GM18870 (cell line): ENCODE measurements around the gene CCDC32.
"Not testable (repeated sequence)": the region's sequence is repeated elsewhere in the genome, so short reads cannot be mapped to it uniquely, and the experiment has no call there.

ENCODE experiments used
- ATAC-seq: cut with Tn5 transposase; IDR thresholded peaks from one replicate; pipeline ENCODE4 v1.9.1; 2021; ENCODE audit warnings: moderate library complexity; ENCODE audit not compliant: unreplicated experiment

CCDC32 gene, protein sequence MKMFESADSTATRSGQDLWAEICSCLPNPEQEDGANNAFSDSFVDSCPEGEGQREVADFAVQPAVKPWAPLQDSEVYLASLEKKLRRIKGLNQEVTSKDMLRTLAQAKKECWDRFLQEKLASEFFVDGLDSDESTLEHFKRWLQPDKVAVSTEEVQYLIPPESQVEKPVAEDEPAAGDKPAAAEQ

DNA sequence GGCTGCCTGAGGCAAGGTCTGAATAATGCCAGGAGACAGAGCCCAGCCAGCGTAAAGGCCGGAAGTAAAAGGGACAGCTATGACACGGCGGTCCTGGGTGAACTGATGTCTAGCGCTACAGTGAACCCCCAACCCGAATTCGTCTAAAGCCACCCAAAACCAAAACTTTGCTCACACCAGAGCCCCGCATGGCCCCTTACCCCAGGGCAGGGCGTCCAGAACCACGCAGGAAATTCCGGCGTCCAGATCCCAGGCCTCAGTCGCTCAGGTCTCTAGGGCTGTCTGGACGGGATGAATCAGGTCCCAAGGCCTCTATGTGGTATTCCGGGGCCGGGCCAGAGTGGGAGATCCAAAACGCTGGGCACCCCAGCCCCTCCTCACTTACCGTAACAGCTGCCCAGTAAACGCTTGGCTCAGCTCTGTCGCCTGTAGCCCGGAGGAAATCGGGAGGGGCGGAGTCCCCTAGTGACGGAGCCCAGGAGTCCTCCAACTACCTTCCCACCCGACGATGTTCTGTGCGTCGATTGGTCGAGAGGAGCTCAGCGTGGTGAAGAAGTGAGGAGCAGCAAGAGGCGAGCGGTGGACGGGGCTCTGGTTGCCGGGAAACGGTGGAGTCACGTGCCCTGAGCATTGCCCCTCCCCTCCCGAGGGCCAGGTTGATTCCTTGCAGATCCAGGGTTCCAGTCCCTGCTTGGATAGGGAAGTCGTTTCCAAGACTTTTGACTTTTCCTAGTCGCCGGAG is at the start of gene CCDC32:
CCDC32 (minus strand) TSS at position 452 of the 742 bp plus-strand sequence. CDS start 2,027 bp downstream, outside the sequence.
- ATAC-seq, result peak; percentile 89

DNA sequence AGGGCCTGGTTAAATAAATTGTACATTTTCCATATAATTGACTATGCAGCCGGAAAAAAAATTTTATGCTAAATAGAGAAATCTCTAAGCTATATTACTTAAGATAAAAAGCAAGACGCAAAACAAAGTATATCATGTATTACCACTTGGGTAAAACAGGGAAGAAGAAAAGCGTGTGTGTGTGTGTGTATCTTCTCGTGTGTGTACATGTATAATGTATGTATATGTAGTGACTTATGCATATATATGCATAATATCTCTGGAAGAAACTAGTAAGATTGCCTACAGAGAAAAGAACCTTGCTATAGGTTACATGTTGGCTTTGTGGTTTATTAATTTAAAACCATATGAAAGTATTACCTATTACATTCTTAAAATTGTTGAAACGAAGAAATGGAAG is 48.2 kb upstream of the CCDC32 start:
- no peak for ATAC-seq

DNA sequence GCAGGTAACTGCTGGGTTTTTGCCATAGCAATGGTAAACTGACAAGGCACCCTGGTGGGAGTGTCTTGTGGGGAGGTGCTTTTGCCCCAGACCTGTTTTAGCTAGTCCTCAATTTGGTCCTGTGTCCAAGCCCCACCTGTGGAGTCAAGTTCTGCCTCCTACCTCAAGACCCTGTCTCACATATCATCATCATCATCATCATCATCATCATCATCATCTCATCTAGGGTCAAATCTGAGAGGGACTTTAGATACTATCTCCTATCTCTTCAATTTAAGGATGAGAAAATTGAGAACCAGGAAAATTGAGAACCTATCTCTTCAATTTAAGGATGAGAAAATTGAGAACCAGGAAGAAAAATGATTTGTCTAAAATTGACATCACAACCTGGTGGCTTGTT is 39.1 kb upstream of the CCDC32 start:
- ATAC-seq, result no peak

DNA sequence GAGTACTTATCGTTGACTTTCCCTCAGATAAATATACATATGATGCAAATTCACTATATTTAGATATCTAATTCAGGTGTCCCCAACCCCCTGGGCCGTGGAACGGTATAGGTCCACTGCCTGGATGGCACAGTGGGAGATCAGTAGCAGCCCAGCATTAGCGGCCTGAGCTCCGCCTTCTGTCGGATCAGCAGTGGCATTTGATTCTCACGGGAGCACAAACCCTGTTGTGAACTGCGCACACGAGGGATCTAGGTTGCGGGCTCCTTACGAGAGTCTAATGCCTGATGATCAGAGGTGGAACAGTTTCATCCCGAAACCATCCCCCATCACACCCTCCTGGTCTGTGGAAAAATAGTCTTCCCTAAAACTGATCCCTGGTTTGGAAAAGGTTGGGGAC is 36.1 kb upstream of the CCDC32 start:
- no peak for ATAC-seq

DNA sequence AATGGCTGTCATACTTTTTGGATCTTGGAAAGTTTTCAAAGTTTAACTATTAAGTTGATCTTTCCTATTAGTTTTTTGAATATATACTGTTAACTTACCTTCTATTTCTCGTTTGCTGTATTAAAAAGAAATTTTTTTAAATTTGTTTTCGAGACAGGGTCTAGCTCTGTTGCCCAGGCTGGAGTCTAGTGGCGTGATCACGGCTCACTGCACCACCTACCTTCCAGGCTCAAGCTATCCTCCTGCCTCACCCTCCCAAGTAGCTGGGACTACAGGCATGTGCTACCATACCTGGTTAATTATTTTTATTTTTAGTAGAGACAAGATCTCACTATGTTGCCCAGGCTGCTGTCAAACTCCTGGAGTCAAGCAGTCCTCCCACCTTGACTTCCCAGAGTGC is 33.8 kb upstream of the CCDC32 start:
- no peak for ATAC-seq

DNA sequence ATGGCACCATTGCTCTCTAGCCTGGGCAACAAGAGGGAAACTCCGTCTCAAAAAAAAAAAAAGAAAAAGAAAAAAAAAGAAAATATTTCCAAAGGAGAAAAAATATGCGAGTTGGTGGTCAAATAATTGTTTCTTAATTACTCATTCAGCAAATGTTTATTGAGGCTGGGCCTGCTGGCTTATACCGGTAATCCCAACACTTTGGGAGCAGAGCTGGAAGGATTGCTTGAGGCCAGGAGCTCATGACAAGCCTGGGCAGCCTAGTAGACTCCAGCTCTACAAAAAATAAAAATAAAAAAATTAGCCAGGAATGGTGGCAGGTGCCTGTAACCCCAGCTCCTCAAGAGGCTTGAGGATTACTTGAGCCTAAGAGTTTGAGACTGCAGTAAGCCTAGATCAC is 33.3 kb upstream of the CCDC32 start:
- no peak for ATAC-seq

DNA sequence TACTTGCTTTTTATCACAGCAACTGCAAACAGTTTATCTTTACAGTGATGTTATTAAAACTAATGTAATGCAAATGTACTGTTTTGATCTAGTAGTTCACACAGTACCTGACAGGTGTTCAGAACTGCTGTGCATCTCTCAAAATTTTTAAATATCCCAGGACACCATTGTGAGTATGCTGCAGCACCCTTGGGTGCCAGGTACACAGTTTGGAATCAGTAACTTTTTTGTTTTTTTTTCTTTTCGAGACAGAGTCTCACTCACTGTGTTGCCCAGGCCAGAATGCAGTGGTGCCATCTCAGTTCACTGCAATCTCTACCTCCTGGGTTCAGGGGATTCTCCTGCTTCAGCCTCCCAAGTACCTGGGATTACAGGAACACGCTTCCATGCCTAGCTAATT is 32.2 kb upstream of the CCDC32 start:
- ATAC-seq, result no peak

DNA sequence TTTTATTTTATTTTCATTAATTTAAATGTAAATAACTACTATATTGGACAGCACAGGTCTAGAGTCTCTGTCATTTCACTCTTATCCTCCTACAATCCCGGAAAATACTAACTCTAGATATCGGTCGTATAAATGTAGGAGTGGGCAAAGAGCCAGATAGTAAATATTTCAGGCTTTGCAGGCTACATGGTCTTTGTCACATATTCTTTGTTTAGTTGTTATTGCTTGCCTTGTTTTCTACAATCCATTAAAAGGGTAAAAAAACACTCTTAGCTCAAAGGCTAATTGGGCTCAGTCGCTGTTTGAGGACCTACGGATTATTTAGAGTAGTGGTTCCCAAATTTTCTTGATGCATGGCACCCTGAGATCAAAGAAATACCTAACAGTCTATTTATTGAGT is 30.9 kb upstream of the CCDC32 start:
- no peak for ATAC-seq

DNA sequence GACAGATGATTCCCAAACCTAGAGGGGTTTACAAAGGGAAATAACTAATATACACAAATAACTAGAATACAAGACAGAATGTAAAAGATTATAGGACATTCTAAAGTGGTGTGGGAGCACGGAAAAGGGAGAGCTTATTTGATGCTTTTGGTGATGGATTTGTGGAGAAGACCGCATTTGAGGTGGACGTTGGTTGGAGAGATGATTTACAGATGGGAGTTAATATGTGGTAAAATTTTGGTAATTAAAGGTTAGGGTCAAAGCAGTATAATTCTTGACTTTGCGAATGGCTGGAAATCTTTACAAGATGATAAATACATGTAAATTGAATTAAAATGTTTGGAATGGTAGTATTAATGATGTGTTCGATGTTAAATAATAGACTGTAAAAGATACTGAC is 30.4 kb upstream of the CCDC32 start:
- no peak for ATAC-seq

DNA sequence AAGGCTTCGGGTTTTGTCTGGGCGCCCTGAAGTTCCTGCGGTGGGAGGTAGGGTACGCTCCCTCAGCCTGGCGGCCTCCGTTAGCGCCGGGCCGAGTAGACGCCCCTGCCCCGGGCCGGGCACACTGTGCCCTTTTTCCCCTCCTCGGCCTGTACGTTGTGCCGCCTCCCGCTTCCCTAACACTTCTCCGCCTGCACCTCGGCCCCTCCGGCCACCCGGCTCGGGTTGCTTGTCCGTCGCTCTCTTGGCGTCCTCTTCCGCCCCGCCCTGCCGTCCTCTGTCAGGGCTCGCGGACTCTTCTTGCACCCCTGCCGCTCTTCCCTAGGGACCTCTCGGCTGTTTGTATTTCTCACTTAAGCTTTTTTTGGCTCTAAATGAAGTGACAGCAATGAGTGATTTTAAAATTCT is 29.6 kb upstream of the CCDC32 start:
- peak; percentile 20 for ATAC-seq

DNA sequence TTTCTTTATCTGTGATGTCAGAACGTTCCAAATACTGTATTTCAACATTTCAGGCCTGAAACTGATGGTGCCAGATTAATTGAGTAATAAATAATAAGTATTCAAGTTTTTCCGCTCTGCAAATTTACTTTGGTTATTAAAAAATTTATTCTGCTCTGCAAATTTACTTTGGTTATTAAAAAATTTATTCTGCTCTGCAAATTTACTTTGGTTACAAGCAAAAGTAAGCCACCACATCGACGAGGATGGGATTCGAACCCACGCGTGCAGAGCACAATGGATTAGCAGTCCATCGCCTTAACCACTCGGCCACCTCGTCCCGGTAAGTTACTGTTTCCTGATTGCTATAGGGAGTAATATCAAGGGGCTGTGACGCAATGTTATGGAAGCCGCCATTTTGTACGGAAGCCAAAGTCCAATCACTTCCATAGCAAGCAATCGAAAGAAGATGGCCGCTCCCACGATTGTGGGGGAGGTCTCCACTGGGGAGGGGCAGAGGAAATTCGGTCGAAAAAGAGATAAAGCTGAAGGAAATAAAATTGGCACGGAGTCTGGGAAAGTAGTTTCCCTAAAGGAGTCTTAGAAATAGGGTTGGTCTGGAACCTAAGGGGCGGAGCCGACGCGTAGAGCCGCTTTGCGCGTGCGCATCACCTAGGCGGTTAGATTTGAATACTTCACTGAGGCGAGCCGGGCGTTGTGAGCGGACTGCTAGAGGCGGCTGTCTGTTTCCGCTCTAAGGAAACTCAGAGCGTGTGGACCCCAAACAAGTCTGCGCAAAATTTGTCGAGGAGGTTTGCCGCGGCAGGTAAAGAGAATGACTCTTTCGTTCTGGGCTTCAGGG is 29.0 kb upstream of the CCDC32 start, which contains the start of gene KNL1:
KNL1 (plus strand) TSS at position 662 of the 841 bp plus-strand sequence. CDS start 8,683 bp downstream, outside the sequence.
- peak; percentile 71 for ATAC-seq

DNA sequence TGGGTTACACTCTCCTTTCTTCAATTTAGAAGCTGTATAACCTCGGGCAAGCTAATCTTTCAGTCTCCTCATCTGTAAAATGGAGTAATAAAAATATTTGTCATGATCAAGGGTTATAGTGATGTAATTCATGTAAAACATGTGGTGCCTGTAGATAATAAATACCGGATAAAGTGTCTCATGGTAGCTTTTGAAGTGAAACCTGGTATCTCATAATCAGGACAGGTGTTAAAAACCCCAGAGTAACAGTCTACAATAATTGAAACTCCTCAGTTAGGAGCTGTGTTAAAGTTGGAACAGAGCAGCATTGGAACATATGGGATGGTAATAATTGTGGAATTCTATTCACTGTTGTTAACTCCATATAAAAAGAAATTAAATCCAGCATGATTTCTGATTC is 28.3 kb upstream of the CCDC32 start:
- no peak for ATAC-seq

DNA sequence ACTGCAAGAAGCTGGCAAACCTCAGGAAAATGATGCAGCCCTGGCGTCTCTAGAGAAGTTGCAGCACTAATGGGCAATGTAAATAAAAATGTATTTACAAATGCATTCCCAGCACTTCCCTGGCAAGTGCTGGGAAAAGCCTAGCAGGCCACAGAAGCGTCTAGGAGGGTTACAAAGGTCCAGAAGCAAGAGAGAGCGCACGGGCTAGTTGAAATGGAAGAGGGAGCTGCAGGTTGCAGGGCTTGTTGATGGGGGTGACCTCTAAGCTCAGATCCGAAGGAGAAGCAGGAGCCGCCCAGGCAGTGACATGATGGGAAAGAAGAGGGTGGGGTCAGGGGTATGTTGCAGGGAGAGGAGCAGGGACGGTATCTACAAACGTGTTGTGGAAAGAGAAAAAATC is 26.5 kb upstream of the CCDC32 start:
- ATAC-seq, result no peak

DNA sequence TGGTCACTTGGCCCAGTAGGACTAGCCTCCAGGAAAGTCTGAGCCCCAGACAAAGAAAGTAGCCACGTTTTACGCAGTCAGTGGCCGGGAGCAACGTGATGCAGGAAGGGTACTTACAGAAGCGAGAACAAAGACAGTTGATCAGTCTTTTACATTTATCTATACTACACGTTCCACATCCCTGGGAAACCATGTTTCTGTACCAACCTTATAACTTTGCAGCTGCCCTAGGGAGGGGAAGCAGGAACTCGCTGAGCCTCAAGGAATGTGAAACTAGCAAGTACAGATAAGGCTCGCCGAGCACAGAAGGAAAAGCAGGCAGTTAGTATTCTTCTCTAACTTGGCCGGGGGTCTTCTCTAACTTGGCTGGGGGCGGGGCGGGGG is 25.8 kb upstream of the CCDC32 start:
- no peak for ATAC-seq

DNA sequence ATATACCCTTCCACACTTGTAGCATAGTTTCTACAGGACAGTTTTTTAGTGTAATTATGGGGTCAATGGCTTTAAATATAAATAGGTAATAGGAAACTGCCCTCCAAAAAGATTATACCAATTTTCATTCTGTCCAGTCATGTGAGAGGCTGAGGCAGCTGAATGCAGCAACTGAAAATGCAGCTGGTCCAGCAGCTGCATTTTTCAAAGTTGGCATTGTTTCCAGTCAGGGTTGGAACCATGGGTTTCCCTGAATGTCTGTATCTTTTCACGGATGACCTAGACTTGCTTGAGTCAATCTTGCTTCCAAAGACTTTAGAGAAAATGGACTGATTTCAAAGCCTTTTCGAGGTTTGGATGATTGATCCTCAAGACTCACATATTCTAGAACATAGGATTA is 19.3 kb upstream of the CCDC32 start:
- no peak for ATAC-seq

DNA sequence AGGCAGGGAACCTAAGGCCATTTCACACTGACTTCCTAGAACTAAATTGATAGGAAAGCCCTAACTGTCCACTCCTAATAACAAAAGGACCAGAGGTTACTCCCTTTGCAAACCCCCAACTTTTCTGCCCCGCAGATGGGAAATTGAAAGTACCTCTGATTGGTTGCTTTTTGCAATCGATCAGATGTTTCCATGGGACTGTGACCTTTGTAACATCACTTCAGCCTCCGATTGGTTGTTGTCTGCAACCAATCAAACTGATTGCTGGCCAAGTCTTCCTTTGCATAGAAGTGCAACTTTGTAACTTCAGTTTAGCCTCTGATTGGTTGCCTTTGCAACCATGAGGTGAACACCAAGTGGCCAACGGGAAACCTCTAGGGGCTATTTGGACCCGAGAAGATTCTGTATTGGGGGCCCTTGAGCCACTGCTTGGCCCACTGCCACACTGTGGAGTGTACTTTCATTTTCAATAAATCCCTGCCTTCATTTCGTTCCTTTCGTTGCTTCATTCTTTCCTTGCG is 17.9 kb upstream of the CCDC32 start:
- no peak for ATAC-seq

DNA sequence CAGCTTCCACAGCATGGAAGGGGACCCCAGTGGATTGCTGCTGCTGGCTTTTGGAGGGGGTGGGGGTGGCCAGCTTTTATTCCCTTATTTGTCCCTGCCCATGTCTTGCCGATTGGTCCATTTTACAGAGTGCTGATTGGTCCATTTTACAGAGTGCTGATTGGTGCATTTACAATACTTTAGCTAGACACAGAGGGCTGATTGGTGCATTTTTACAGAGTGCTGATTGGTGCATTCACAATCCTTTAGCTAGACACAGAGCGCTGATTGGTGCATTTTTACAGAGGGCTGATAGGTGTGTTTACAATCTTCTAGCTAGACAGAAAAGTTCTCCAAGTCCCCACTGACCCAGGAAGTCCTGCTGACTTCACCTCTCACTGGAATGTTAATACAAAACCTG is 17.0 kb upstream of the CCDC32 start:
- ATAC-seq, result not testable (repeated sequence)

DNA sequence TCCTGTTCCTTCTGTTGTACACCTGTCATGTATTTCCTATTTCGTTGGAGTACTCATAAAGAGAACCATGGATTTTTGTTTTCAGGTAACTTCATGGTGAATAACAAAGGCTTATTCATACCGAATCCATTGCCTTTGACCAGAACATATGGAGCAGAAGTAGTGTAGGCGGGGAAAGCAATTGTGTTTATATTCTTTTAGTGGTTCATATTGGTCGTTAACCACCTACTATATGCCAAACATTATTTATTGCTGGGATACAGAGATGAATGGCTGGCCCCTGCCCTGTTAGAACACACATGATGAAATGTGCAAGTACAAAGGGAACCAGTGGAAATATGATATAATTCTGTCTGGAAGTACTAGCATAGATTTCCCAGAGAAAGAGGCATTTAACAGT is 14.1 kb upstream of the CCDC32 start:
- no peak for ATAC-seq

DNA sequence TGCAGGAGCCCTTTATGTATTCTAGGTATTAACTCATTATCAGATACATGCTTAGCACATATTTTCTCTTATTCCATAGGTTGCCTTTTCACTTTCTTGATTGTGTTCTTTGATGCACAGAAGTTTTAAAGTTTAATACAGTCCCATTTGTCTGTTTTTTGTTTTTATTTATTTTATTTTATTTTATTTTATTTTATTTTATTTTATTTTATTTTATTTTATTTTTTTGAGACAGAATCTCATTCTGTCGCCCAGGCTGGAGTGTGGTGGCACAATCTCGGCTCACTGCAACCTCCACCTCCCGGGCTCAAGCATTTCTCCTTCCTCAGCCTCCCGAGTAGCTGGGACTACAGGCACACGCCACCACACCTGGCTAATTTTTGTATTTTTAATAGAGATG is 12.1 kb upstream of the CCDC32 start:
- ATAC-seq, result not testable (repeated sequence)

DNA sequence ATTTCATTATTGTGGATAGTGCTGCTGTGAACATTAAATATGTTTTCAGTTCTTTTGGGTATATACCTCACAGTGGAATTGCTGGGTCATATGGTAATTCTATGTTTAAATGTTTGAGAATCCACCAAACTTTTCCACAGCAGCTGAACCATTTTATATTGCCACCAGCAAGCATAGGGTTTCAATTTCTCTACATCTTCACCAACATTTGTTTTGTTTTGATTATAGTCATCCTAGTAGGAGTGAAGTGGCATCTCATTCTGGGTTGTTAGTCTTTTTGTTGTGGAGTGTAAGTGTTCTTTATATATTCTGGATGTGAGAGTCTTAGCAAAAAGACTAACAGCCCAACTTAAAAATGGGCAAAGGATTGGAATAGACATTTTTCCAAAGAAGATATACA is 10.3 kb upstream of the CCDC32 start:
- no peak for ATAC-seq

DNA sequence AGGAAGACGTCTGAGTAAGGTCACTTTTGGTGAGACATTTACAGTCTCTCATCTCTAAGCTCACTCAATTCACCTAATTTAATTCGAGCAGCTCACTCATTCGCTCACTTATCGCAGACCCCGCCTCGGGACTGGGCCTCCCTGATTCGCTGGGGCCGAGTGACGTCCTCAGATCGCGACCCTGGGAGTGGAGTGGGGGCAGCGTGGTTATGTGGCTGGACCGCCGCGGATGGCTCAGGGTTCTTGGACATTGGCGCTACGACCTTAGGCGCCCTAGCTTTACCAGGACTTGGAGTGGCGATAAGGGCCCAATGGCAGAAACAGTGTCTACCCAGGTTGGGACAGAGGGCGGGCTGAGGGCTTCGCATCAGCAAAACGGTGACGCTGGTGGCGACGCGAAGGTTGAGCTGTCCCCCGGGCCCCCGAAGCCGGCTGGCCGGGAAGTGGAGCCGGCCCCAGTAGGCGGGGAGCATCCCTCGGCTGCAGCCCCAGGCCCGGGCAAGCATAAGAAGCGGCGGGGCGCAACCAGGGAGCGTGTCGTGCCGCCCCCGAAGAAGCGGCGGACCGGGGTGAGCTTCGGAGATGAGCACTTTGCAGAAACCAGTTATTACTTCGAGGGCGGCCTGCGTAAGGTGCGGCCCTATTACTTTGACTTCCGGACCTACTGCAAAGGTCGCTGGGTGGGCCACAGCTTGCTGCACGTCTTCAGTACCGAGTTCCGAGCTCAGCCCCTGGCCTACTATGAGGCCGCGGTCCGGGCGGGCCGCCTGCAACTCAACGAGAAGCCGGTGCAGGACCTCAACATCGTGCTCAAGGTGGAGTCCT is 4.5 kb upstream of the CCDC32 start, which contains the start of gene RPUSD2:
RPUSD2 (plus strand) TSS at position 171 of the 825 bp plus-strand sequence; CDS start at position 210, 39 bp downstream.
- no peak for ATAC-seq
